CD4-positive, CD25-positive, alpha-beta regulatory T cell (primary cell): ENCODE results near the gene UBXN4. TPM values are rescaled to one million over a fixed set of nuclear protein-coding genes. Genes with fewer than 3 reads are reported as not detected.
"Not testable (repeated sequence)": the region's sequence is repeated elsewhere in the genome, so short reads cannot be mapped to it uniquely, and the experiment has no call there.

Experiments
- ATAC-seq, 2 donors: fragments of 150-1000 bp; cut with Tn5 transposase; one replicate each; pipeline ENCODE4 v1.10.0; 2021; ENCODE audit warnings: low read depth in 2 of 2, moderate number of reproducible peaks in 2 of 2, moderate library complexity in 1 of 2
- DNase-seq, 3 donors: peaks; one replicate each; pipeline versions ENCODE4 v3.0.0 to v3.0.0-alpha.2; 2012 to 2022; ENCODE audit warnings: mixed read lengths in 1 of 3
- H3K27ac ChIP-seq: one replicate; pipeline ENCODE4 v1.7.0; 2013; ENCODE audit warnings: mild to moderate bottlenecking, low read length; ENCODE audit not compliant: insufficient read depth, poor library complexity, severe bottlenecking
- H3K27me3 ChIP-seq: one replicate; pipeline ENCODE4 v1.7.0; 2013; ENCODE audit warnings: low read length; ENCODE audit not compliant: control insufficient read depth, insufficient read depth
- H3K36me3 ChIP-seq: one replicate; pipeline ENCODE4 v1.7.0; 2013; ENCODE audit warnings: mild to moderate bottlenecking, low read length, moderate library complexity; ENCODE audit not compliant: control insufficient read depth, insufficient read depth
- H3K4me1 ChIP-seq: 2 replicates; pipeline ENCODE4 v1.7.0; 2013; ENCODE audit warnings: mild to moderate bottlenecking, low read length; ENCODE audit not compliant: insufficient read depth, control insufficient read depth, poor library complexity, severe bottlenecking
- H3K4me3 ChIP-seq: one replicate; pipeline ENCODE4 v1.7.0; 2013; ENCODE audit warnings: low read depth, mild to moderate bottlenecking, low read length, moderate library complexity
- H3K9me3 ChIP-seq, 2 experiments: 1 replicate in 1 of 2; 2 replicates in 1 of 2; pipeline ENCODE4 v1.7.0; 2013; ENCODE audit warnings: low read length in 2 of 2, mild to moderate bottlenecking in 1 of 2, moderate library complexity in 1 of 2; ENCODE audit not compliant: control insufficient read depth in 2 of 2
- H3K27ac Mint-ChIP-seq, 3 donors: one replicate each; pipeline ENCODE4 v1.8.0; 2020 to 2022; ENCODE audit warnings: mild to moderate bottlenecking in 3 of 3, mixed read lengths in 3 of 3, moderate library complexity in 2 of 3
- H3K27me3 Mint-ChIP-seq: one replicate; pipeline ENCODE4 v1.8.0; 2022; ENCODE audit warnings: mild to moderate bottlenecking, mixed read lengths
- H3K36me3 Mint-ChIP-seq: one replicate; pipeline ENCODE4 v1.8.0; 2020; ENCODE audit warnings: mixed read lengths
- H3K4me1 Mint-ChIP-seq, 4 donors: one replicate each; pipeline ENCODE4 v1.8.0; 2020 to 2022; ENCODE audit warnings: mixed read lengths in 4 of 4, mild to moderate bottlenecking in 1 of 4
- H3K4me3 Mint-ChIP-seq, 4 donors: one replicate each; pipeline ENCODE4 v1.8.0; 2020 to 2022; ENCODE audit warnings: mild to moderate bottlenecking in 4 of 4, mixed read lengths in 4 of 4, moderate library complexity in 3 of 4
- H3K9me3 Mint-ChIP-seq, 7 donors: one replicate each; pipeline ENCODE4 v1.8.0; 2020 to 2022; ENCODE audit warnings: mixed read lengths in 7 of 7, mild to moderate bottlenecking in 3 of 7, moderate library complexity in 2 of 7
- polyA plus RNA-seq, 4 donors: library from polyadenylated mRNA; unstranded; fragments of 300-500 nt; fragmentation: Illumina TruSeq; gene quantifications; one replicate each; pipeline ENCODE4 v1.2.3, GENCODE V29; 2021
- total RNA-seq: library from RNA; stranded (reverse); gene quantifications from one replicate; pipeline ENCODE4 v1.2.3, GENCODE V29; 2022

Gene UBXN4
- total and polyA plus RNA-seq, 5 donors from 2014 or later = 101 to 177 (median 131) TPM

DNA sequence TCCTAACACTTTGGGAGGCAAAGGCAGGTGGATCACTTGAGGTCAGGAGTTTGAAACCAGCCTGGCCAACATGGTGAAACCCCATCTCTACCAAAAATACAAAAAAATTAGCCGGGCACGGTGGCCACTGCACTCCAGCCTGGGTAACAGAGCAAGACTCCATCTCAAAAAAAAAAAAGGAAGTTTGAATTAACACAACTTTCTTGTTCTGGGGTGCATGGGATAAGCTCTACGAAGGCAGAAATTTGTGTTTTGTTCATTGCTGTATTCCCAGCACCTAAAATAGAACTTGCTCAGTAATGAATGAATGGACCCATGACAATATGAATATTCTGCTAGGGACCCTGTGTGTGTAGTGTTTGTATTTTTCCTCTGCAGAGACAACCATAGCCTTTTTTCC is 66.2 kb downstream of the UBXN4 start:
- not testable (repeated sequence) for H3K4me3 ChIP-seq, H3K4me1 ChIP-seq, DNase-seq, H3K27ac ChIP-seq, H3K4me3 Mint-ChIP-seq, H3K4me1 Mint-ChIP-seq, H3K27ac Mint-ChIP-seq, ATAC-seq, H3K9me3 ChIP-seq, H3K27me3 Mint-ChIP-seq, H3K36me3 ChIP-seq, H3K36me3 Mint-ChIP-seq, H3K9me3 Mint-ChIP-seq, H3K27me3 ChIP-seq

DNA sequence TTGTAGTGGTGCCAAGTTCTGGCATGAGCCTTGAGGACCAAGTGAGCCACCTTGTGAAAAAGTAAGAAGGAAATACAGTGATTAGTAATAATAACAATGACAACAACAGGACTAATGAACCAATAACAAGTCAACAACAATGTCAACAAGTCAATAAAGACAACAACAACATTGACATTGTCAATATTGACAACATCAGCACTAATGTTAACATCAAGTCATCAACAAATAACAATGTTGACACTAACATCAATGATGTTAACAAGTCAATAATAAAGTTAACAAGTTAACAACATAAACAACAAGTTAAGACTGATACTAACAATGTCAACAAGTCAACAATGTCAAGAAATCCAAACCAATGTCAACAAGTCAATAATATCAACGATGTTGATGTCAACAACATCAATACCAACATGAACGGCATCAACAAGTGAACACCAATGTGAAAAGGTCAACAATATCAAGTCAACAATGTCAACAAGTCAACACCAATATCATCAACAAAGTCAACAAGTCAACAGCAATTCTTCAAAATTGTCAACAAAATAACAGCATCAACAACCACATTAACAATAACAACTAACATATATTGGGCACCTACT is 71.4 kb downstream of the UBXN4 start:
- no peak overlapping the region for H3K4me3 ChIP-seq
- H3K4me3 Mint-ChIP-seq = peak overlapping the region in 1 of 4 donors; percentile 38
- H3K36me3 Mint-ChIP-seq = no peaks in the 10 kb centered on the region

DNA sequence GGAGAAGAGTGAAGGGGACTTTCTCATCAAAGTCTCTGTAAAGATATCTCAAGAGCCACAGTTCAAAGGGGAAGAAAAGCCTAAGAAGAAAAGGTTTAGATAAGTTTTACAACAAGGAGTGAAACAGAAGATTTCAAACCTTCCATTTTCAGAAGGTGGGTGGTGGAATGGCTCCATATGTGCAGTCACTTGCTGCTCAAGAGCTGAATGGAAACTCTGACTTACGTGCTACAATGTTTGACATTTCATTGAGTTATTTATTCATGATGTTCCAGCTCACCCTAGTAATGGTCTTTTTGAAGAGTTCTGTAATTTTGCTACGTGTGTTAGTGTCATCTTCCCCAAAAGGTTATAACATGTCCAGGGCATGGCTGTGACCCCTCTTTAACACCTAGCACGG is 73.6 kb downstream of the UBXN4 start:
- no peak for DNase-seq
- H3K4me3 Mint-ChIP-seq = no peak overlapping the region
- Histone ChIP-seq H3K27ac (no peak overlapping the region), H3K4me3 (no peak overlapping the region), H3K9me3 (no peaks in the 10 kb centered on the region), H3K27me3 (no peaks in the 10 kb centered on the region), H3K4me1 (peaks cover 13% of the 10 kb centered on the region), H3K36me3 (no peaks in the 10 kb centered on the region)
- ATAC-seq = no peak
- no peaks in the 10 kb centered on the region for H3K36me3 Mint-ChIP-seq
- peaks cover 0 to 3% (median 0%) of the 10 kb centered on the region in 7 donors for H3K9me3 Mint-ChIP-seq
- H3K4me1 Mint-ChIP-seq = peaks cover 0 to 21% (median 10%) of the 10 kb centered on the region in 4 donors
- H3K27ac Mint-ChIP-seq = no peak overlapping the region
- no peaks in the 10 kb centered on the region for H3K27me3 Mint-ChIP-seq

More for the DNA sequence above, 71.4 kb downstream of the UBXN4 start:
- no peaks in the 10 kb centered on the region for H3K4me1 ChIP-seq
- Mint-ChIP-seq H3K27me3 (no peaks in the 10 kb centered on the region), H3K27ac (no peak overlapping the region), H3K9me3 (peaks cover 0 to 3% (median 0%) of the 10 kb centered on the region in 7 donors), H3K4me1 (peaks cover 0 to 7% (median under 1%) of the 10 kb centered on the region in 4 donors)
- DNase-seq (no peak), ATAC-seq (no peak)
- H3K27ac ChIP-seq = no peak overlapping the region
- H3K9me3 ChIP-seq = no peaks in the 10 kb centered on the region
- H3K36me3 ChIP-seq = no peaks in the 10 kb centered on the region
- H3K27me3 ChIP-seq = no peaks in the 10 kb centered on the region

DNA sequence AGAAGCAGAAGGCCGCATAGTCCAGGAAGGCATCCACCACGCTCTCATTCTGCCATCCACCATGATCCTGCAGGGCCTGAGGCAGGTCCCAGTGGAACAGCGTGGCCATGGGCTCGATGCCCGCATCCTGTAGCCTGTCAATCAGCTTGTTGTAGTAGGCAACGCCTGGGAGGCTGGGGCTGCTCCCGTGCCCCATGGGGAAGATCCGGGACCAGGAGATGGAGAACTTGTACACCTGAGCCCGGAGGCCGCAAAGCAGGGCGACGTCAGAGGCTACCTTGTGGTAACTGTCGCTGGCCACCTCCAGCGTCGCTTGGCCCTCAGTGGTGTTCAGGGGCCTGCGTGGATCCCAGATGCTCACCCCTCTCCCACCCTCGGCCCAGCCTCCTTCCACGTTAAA is 75.8 kb downstream of the UBXN4 start:
- Mint-ChIP-seq H3K27me3 (no peaks in the 10 kb centered on the region), H3K4me3 (no peak overlapping the region), H3K9me3 (peaks cover 0 to 7% (median 2%) of the 10 kb centered on the region in 7 donors), H3K36me3 (no peaks in the 10 kb centered on the region), H3K4me1 (peaks cover 0 to 37% (median 19%) of the 10 kb centered on the region in 4 donors), H3K27ac (no peak overlapping the region)
- Histone ChIP-seq H3K9me3 (peaks cover 0 to 3% of the 10 kb centered on the region in 2 experiments), H3K4me1 (peaks cover 17% of the 10 kb centered on the region), H3K36me3 (no peaks in the 10 kb centered on the region), H3K27me3 (no peaks in the 10 kb centered on the region), H3K27ac (no peak overlapping the region), H3K4me3 (no peak overlapping the region)
- no peak for ATAC-seq
- no peak for DNase-seq

DNA sequence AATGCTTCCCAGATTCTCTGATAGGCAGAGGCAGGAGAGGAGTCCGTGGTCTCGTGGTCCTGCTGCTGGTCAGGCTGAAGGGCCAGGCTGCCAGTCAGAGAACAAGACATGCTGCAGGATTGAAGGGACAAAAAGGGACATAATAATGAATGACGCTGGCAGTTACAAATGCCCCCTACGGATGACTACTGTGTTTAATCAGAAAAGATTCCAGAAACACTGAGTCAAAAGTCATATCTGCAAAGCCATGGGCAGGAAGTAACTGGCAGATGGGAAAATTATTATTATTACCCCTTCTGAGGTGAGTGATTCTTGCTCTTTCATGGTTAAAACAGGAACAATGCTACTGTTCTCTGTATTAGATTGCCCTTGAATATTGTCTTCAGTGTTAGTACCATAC is 76.3 kb downstream of the UBXN4 start:
- no peak overlapping the region for H3K27ac ChIP-seq
- H3K36me3 Mint-ChIP-seq = peaks cover 3% of the 10 kb centered on the region
- no peaks in the 10 kb centered on the region for H3K27me3 Mint-ChIP-seq
- no peak overlapping the region for H3K4me3 Mint-ChIP-seq
- peaks cover 17% of the 10 kb centered on the region for H3K4me1 ChIP-seq
- H3K4me1 Mint-ChIP-seq = peaks cover 0 to 37% (median 19%) of the 10 kb centered on the region in 4 donors
- peaks cover 0 to 8% of the 10 kb centered on the region in 2 experiments for H3K9me3 ChIP-seq
- H3K9me3 Mint-ChIP-seq = peaks cover 2 to 8% (median 3%) of the 10 kb centered on the region in 7 donors
- no peaks in the 10 kb centered on the region for H3K36me3 ChIP-seq
- H3K27me3 ChIP-seq = no peaks in the 10 kb centered on the region
- no peak for DNase-seq
- no peak for ATAC-seq
- H3K27ac Mint-ChIP-seq = no peak overlapping the region
- no peak overlapping the region for H3K4me3 ChIP-seq

DNA sequence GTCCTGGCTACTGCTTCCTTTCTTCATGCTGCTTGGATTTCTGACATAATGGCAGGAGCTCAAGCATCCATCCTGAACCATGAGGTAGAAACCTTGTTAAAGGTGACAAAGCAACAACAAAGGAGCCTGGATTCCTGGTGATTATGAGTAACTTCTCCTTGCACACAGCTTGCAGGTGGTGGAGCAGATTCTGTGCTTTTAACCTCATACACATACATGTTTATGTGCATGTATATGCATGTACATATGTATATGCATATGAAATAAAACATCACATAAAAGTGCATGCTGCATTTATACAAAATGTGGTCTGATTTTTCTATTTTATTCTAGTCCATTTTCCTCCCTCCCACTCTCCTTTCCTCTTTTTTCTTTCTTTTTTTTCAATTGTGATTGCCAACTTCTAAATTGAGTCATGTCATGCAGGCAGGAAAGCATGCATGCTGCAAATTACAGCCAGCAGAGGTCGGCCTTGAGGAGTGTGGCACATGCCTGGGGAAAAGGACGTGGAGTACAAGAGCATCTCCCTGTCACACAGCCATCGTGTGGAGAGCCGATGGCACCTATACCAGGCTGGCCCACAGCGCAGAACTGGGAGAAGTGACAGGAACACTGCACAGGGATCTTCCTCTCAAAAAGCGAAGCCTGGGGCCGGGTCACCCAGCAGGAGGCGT is 77.4 kb downstream of the UBXN4 start:
- DNase-seq (peak in 1 of 3 donors; percentile 73), ATAC-seq (no peak)
- H3K27me3 Mint-ChIP-seq = no peaks in the 10 kb centered on the region
- H3K4me3 Mint-ChIP-seq = no peak overlapping the region
- H3K27ac Mint-ChIP-seq = no peak overlapping the region
- peaks cover 0 to 12% (median 6%) of the 10 kb centered on the region in 7 donors for H3K9me3 Mint-ChIP-seq
- Histone ChIP-seq H3K4me3 (no peak overlapping the region), H3K36me3 (no peaks in the 10 kb centered on the region), H3K27ac (no peak overlapping the region), H3K9me3 (peaks cover 0 to 8% of the 10 kb centered on the region in 2 experiments), H3K4me1 (peaks cover 17% of the 10 kb centered on the region), H3K27me3 (no peaks in the 10 kb centered on the region)
- H3K4me1 Mint-ChIP-seq = peaks cover 0 to 37% (median 19%) of the 10 kb centered on the region in 4 donors
- H3K36me3 Mint-ChIP-seq = peaks cover 8% of the 10 kb centered on the region

DNA sequence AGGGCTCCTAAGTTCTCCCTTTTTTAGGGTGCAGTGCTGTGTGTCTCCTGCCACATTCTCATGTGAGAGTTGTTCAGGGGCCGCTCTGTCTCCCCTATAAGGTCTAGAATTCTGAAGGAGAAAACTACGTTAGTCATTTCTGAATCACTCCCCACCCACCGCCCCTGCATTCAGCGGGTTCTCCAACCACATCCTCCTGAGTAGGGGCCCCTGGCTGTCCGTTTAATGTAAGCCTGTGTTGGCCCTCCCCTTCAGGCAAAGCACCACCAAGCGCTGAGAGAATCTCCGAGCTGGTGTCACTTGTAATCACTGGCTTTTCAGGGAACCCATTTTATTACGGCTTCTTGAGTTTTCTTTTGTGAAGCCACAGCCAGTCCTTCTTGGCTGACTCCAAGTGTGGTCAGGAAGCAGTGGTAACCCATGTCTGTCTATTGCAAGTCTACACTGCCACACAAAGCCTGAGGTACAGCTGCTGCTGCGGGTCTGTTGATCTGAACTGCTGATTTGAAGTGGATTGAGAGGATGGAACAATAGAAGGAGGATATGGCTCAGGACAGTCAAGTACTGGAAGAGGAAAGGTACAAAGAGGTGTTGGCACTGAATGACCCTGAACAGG is 78.5 kb downstream of the UBXN4 start:
- Mint-ChIP-seq H3K4me1 (peaks cover 0 to 34% (median 19%) of the 10 kb centered on the region in 4 donors), H3K27ac (peak overlapping the region in 2 of 3 donors; percentile 34 to 76), H3K27me3 (no peaks in the 10 kb centered on the region), H3K4me3 (peak overlapping the region; percentile 25 to 71 (median 53)), H3K36me3 (peaks cover 8% of the 10 kb centered on the region), H3K9me3 (peaks cover 0 to 12% (median 6%) of the 10 kb centered on the region in 7 donors)
- Histone ChIP-seq H3K4me3 (peak overlapping the region; percentile 49), H3K27ac (peak overlapping the region; percentile 43), H3K27me3 (no peaks in the 10 kb centered on the region), H3K4me1 (peaks cover 17% of the 10 kb centered on the region), H3K36me3 (no peaks in the 10 kb centered on the region), H3K9me3 (peaks cover 0 to 8% of the 10 kb centered on the region in 2 experiments)
- ATAC-seq (peak; percentile 93 to 95), DNase-seq (peak in 2 of 3 donors; percentile 47 to 94)
